PC-9 (cell line): ENCODE results near the gene PLEKHH2.

Source experiments
- CTCF ChIP-seq: fragments of 200-600 bp; sonication (generic); conservative IDR thresholded peaks from 2 replicates; pipeline ENCODE4 v1.6.1; 2017; ENCODE audit warnings: mixed run types, antibody characterized with exemption, mild to moderate bottlenecking, moderate library complexity
- EZH2 ChIP-seq: fragments of 200-600 bp; sonication (generic); IDR thresholded peaks from 2 replicates; pipeline ENCODE4 v1.8.0; 2017; ENCODE audit warnings: antibody characterized with exemption, low read depth

GRCh38 chr2:43714164-43714563 is 77.1 kb downstream of the PLEKHH2 start:
- no peak for TF ChIP-seq CTCF
- TF ChIP-seq EZH2: no peak
